NCI-H2107 treated with DMSO at 0.1 percent for 48 hours (cell line): ENCODE results near the gene JMJD4.
"Not testable (repeated sequence)": the region's sequence is repeated elsewhere in the genome, so short reads cannot be mapped to it uniquely, and the experiment has no call there.

Experiments used
- DNase-seq: peaks from one replicate; lab custom pipeline; 2025; ENCODE audit not compliant: unreplicated experiment; lab: John Stamatoyannopoulos, UW

Gene JMJD4

DNA sequence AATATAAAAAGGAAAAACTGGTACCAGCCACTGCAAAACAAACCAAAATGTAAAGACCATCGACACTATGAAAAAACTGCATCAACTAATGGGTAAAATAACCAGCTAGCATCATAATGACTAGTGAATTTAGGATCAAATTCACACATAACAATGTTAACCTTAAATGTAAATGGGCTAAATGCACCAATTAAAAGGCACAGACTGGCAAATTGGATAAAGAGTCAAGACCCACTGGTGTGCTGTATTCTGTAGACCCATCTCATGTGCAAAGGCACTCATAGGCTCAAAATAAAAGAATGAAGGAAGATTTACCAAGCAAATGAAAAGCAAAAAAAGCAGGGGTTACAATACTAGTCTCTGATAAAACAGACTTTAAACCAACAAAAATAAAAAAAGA is 33.5 kb downstream of the JMJD4 start:
- not testable (repeated sequence) for DNase-seq

DNA sequence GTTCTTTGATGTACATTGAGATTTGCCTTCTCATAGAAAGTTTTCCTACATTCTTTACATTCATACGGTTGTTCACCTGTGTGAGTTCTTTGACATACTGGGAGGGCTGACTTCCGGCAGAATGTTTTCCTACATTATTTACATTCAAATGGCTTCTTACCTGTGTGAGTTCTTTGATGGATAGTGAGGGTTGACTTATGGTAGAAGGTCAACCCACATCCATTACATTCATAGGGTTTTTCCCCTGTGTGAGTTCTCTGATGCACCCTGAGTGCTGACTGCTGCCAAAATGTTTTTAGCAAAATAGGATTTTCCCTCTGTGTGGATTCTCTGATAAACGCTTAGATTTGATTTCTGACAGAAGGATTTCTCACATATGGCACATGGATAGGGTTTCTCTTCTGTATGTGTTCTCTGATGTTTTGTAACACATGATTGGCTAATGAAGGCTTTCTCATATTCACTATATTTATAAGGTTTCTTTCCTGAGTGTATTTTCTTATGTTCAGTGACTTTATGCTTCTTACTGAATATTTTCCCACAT is 37.7 kb downstream of the JMJD4 start:
- DNase-seq, result no peak

DNA sequence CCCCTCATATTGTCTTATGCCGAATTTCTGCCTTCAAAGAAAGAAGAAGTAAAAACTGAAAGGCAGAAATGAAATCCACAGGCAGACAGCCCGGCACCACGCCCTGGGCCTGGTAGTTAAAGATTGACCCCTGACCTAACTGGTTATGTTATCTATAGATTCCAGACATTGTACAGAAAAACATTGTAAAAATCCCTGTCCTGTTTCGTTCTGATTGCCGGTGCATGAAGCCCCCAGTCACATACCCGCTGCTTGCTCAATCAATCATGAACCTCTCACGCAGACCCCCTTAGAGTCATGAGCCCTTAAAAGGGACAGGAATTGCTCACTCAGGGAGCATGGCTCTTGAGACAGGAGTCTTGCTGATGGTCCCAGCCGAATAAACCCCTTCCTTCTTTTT is 49.3 kb downstream of the JMJD4 start:
- DNase-seq, result no peak
